ENCODE measurements around the gene ARHGEF26.

DNA sequence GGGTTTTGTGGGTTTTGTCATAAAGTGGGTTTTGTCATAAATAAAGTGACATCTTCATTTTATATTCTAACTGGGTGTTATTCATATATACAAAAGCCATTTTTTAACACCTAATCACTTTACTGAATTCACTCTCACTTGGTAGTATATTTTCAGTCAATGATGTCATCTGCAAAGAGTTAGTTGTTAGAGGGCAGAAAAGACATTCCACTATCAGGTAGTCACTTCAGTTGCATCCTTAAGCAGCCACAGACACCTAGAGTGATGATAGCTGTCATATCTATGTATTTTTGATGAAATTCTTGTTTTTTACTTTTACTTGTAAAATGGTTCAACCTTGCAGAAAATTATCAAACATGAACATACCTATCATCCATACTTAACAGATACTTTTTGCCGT is 114.1 kb downstream of the ARHGEF26 start:
- no peak for TF ChIP-seq CTCF (IDR thresholded peaks at IDR 0.05; ENCODE audit: borderline replicate concordance, extremely low read depth, low read length, poor library complexity, severe bottlenecking)
- TF ChIP-seq EZH2 (IDR thresholded peaks at IDR 0.05; ENCODE audit: borderline replicate concordance, low read depth, low read length, severe bottlenecking), result no peak

Measured in DND-41 (cell line).